Measurements from ENCODE around the gene NME3. TPM values are rescaled to one million over a fixed set of nuclear protein-coding genes. Genes with fewer than 3 reads are reported as not detected.

NME3 gene
- total RNA-seq, 1 experiment from 2014 or later: 66.9 TPM

- CTCF ChIA-PET: no interaction called here
- no TSS peak for BruUV-seq (replicated peaks)
- Histone ChIP-seq H3K27me3 (ENCODE audit: low read length) (no peaks in the 10 kb centered on the region), H3F3A (ENCODE audit: low read length, unreplicated experiment) (no peaks in the 10 kb centered on the region), H3K9ac (ENCODE audit: low read length) (no peak overlapping the region), H2AFZ (ENCODE audit: low read length) (no peak overlapping the region), H3K4me2 (ENCODE audit: low read length) (no peak overlapping the region), H3K36me3 (ENCODE audit: low read depth, low read length) (no peaks in the 10 kb centered on the region), H3K27ac (ENCODE audit: low read length) (no peak overlapping the region), H4K20me1 (ENCODE audit: low read length) (no peaks in the 10 kb centered on the region), H3K4me3 (ENCODE audit: low read length) (no peak overlapping the region), H3K9me3 (ENCODE audit: low read length) (no peaks in the 10 kb centered on the region), H3K9me2 (replicated peaks; ENCODE audit: low read length) (no peaks in the 10 kb centered on the region), H3K79me2 (ENCODE audit: low read length) (no peaks in the 10 kb centered on the region), H3K4me1 (ENCODE audit: insufficient read depth, low read length) (no peaks in the 10 kb centered on the region)
- ATAC-seq: no peak
- no peak for TF ChIP-seq CTCF (conservative IDR thresholded peaks at IDR 0.05; ENCODE audit: low read depth, low read length)
- no peak for TF ChIP-seq EZH2phosphoT487 (IDR thresholded peaks at IDR 0.05; ENCODE audit: borderline replicate concordance, low read length)
- TF ChIP-seq EZH2 (IDR thresholded peaks at IDR 0.05; ENCODE audit: low read length, unreplicated experiment): no peak
- DNase-seq: no peak
- POLR2A ChIA-PET (ENCODE audit: unreplicated experiment): no interaction called here
- intact Hi-C loops (cut with micrococcal nuclease): no loop called here
These were observed 21.7 kb upstream of the NME3 start for GRCh38 chr16:1792836-1793577.

GRCh38 chr16:1791943-1792812 is 20.8 kb upstream of the NME3 start:
- no peaks in the 10 kb centered on the region for H3K27me3 ChIP-seq (ENCODE audit: low read length)
- H3K36me3 ChIP-seq (ENCODE audit: low read depth, low read length): no peaks in the 10 kb centered on the region
- BruUV-seq (replicated peaks): no TSS peak
- no peaks in the 10 kb centered on the region for H3K79me2 ChIP-seq (ENCODE audit: low read length)
- no peak for ATAC-seq
- intact Hi-C loops (cut with micrococcal nuclease): no loop called here
- ChIA-PET CTCF (no interaction called here), POLR2A (ENCODE audit: unreplicated experiment) (no interaction called here)
- no peaks in the 10 kb centered on the region for H3K4me1 ChIP-seq (ENCODE audit: insufficient read depth, low read length)
- H3K4me2 ChIP-seq (ENCODE audit: low read length): no peak overlapping the region
- TF ChIP-seq EZH2phosphoT487 (IDR thresholded peaks at IDR 0.05; ENCODE audit: borderline replicate concordance, low read length) (no peak), EZH2 (IDR thresholded peaks at IDR 0.05; ENCODE audit: low read length, unreplicated experiment) (no peak), CTCF (conservative IDR thresholded peaks at IDR 0.05; ENCODE audit: low read depth, low read length) (no peak)
- no peaks in the 10 kb centered on the region for H4K20me1 ChIP-seq (ENCODE audit: low read length)
- no peak overlapping the region for H3K27ac ChIP-seq (ENCODE audit: low read length)
- no peak overlapping the region for H2AFZ ChIP-seq (ENCODE audit: low read length)
- H3K4me3 ChIP-seq (ENCODE audit: low read length): no peak overlapping the region
- no peaks in the 10 kb centered on the region for H3F3A ChIP-seq (ENCODE audit: low read length, unreplicated experiment)
- DNase-seq: no peak
- H3K9me3 ChIP-seq (ENCODE audit: low read length): no peaks in the 10 kb centered on the region
- no peak overlapping the region for H3K9ac ChIP-seq (ENCODE audit: low read length)
- no peaks in the 10 kb centered on the region for H3K9me2 ChIP-seq (replicated peaks; ENCODE audit: low read length)
